ENCODE results near the gene CHMP2A.
A peak's percentile ranks its signal among the peaks of the same experiment; 100 is the strongest.

Gene CHMP2A

DNA sequence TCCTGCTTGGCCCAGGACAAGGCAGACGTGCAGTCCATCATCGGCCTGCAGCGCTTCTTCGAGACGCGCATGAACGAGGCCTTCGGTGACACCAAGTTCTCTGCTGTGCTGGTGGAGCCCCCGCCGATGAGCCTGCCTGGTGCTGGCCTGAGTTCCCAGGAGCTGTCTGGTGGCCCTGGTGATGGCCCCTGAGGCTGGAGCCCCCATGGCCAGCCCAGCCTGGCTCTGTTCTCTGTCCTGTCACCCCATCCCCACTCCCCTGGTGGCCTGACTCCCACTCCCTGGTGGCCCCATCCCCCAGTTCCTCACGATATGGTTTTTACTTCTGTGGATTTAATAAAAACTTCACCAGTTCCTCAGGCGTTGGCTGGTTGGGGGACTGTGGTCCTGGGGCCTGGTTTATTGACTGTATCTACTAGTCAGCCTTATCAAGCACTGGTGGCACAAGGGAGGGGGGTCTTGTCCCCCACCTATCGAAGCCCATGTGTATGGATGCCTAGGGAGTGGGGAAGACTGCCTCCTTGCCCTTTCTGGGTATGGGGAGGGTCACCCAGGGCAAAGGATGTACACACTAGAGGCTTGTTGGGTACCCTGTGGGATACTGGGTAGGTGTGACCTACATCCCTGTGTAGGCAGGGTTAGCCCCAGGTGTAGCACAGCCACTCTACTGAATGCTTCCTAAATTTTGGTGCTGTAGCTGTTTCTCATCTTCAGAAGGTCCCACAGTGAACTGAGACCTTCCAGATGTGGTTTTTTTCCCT, 4.4 kb downstream of the CHMP2A start:
- H3K4me3 ChIP-seq (ENCODE audit: low read length): no peak overlapping the region
- H3K9me3 ChIP-seq (ENCODE audit: control insufficient read depth, low read length): no peaks in the 10 kb centered on the region
- no peak for DNase-seq (ENCODE audit: low read depth)
- peaks cover 62% of the 10 kb centered on the region for H3K36me3 ChIP-seq (ENCODE audit: control insufficient read depth, insufficient read depth, low read length, severe bottlenecking)
- H3K9ac ChIP-seq (ENCODE audit: low read length): no peak overlapping the region
- H3K4me1 ChIP-seq (ENCODE audit: control insufficient read depth, insufficient read depth, low read length): peaks cover 34% of the 10 kb centered on the region
- H3K27me3 ChIP-seq (replicated peaks; ENCODE audit: control insufficient read depth, insufficient read depth, low read length): no peaks in the 10 kb centered on the region

DNA sequence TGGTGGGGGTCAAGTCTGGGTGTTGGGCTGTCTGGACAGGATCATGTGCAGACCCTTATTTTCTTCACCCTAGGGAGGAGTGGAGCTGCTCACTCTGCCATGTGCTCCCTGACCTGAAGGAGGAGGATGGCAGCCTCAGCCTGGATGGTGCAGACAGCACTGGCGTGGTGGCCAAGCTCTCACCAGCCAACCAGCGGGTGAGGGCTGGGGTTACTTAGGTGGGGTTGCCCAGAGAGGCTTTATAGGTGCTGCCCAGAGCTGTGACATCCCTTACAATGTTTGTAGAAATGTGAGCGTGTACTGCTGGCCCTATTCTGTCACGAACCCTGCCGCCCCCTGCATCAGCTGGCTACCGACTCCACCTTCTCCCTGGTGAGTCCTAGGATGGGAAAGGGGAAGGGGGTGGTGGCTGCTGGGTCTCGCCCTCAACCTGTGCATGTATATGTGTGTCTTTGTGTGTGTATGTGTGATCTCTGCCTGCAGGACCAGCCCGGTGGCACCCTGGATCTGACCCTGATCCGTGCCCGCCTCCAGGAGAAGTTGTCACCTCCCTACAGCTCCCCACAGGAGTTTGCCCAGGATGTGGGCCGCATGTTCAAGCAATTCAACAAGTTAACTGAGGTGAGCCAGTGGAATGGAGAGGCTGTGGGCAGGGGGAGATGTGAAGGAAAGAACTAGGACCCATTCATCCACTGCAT, 5.1 kb downstream of the CHMP2A start:
- DNase-seq (ENCODE audit: low read depth): no peak
- Histone ChIP-seq H3K4me1 (ENCODE audit: control insufficient read depth, insufficient read depth, low read length) (peaks cover 29% of the 10 kb centered on the region), H3K36me3 (ENCODE audit: control insufficient read depth, insufficient read depth, low read length, severe bottlenecking) (peaks cover 60% of the 10 kb centered on the region), H3K4me3 (ENCODE audit: low read length) (no peak overlapping the region), H3K9me3 (ENCODE audit: control insufficient read depth, low read length) (no peaks in the 10 kb centered on the region), H3K27me3 (replicated peaks; ENCODE audit: control insufficient read depth, insufficient read depth, low read length) (no peaks in the 10 kb centered on the region), H3K9ac (ENCODE audit: low read length) (no peak overlapping the region)

DNA sequence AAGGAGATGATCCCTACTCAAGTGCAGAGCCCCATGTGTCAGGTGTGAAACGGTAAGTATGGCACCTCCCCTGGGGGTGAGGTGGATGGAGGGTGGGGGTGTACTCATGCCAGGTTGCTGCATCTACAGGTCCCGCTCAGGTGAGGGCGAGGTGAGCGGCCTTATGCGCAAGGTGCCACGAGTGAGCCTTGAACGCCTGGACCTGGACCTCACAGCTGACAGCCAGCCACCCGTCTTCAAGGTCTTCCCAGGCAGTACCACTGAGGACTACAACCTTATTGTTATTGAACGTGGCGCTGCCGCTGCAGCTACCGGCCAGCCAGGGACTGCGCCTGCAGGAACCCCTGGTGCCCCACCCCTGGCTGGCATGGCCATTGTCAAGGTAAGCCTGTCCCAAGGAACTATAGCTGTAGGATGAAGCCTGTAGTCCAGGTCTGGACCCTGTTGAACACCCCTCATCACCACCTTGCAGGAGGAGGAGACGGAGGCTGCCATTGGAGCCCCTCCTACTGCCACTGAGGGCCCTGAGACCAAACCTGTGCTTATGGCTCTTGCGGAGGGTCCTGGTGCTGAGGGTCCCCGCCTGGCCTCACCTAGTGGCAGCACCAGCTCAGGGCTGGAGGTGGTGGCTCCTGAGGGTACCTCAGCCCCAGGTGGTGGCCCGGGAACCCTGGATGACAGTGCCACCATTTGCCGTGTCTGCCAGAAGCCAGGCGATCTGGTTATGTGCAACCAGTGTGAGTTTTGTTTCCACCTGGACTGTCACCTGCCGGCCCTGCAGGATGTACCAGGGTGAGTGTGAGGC, 5.8 kb downstream of the CHMP2A start:
- no peak for DNase-seq (ENCODE audit: low read depth)
- Histone ChIP-seq H3K4me3 (ENCODE audit: low read length) (no peak overlapping the region), H3K9ac (ENCODE audit: low read length) (no peak overlapping the region), H3K27me3 (replicated peaks; ENCODE audit: control insufficient read depth, insufficient read depth, low read length) (no peaks in the 10 kb centered on the region), H3K36me3 (ENCODE audit: control insufficient read depth, insufficient read depth, low read length, severe bottlenecking) (peaks cover 60% of the 10 kb centered on the region), H3K9me3 (ENCODE audit: control insufficient read depth, low read length) (no peaks in the 10 kb centered on the region), H3K4me1 (ENCODE audit: control insufficient read depth, insufficient read depth, low read length) (peaks cover 25% of the 10 kb centered on the region)

DNA sequence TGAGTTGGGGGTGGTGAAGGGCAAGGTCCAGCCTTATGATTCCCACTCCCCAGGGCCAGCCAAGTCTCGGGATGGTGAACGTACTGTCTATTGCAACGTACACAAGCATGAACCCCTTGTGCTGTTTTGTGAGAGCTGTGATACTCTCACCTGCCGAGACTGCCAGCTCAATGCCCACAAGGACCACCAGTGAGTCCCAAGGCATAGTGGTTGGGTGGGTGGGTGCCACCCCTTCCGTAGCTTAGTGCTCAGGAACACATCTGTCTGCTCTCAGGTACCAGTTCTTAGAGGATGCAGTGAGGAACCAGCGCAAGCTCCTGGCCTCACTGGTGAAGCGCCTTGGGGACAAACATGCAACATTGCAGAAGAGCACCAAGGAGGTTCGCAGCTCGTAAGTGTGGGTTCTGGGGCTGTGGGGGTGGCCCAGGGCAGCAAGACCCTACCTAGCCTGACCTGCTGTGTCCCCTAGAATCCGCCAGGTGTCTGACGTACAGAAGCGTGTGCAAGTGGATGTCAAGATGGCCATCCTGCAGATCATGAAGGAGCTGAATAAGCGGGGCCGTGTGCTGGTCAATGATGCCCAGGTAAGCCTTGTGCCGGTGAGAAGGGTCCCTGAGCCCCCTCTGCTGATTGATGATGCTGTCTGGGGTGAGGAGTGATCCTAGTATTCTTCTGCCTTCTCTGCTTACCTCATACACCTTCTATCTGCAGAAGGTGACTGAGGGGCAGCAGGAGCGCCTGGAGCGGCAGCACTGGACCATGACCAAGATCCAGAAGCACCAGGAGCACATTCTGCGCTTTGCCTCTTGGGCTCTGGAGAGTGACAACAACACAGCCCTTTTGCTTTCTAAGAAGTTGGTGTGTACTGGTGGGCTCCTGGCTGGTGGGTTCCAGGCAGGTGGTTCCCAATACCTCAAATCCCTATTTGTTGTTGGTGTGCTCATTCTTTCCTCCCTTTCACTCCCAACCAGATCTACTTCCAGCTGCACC, 7.3 kb downstream of the CHMP2A start:
- Histone ChIP-seq H3K9ac (ENCODE audit: low read length) (no peak overlapping the region), H3K27me3 (replicated peaks; ENCODE audit: control insufficient read depth, insufficient read depth, low read length) (no peaks in the 10 kb centered on the region), H3K4me3 (ENCODE audit: low read length) (no peak overlapping the region), H3K4me1 (ENCODE audit: control insufficient read depth, insufficient read depth, low read length) (peaks cover 17% of the 10 kb centered on the region), H3K36me3 (ENCODE audit: control insufficient read depth, insufficient read depth, low read length, severe bottlenecking) (peaks cover 56% of the 10 kb centered on the region), H3K9me3 (ENCODE audit: control insufficient read depth, low read length) (no peaks in the 10 kb centered on the region)
- no peak for DNase-seq (ENCODE audit: low read depth)

DNA sequence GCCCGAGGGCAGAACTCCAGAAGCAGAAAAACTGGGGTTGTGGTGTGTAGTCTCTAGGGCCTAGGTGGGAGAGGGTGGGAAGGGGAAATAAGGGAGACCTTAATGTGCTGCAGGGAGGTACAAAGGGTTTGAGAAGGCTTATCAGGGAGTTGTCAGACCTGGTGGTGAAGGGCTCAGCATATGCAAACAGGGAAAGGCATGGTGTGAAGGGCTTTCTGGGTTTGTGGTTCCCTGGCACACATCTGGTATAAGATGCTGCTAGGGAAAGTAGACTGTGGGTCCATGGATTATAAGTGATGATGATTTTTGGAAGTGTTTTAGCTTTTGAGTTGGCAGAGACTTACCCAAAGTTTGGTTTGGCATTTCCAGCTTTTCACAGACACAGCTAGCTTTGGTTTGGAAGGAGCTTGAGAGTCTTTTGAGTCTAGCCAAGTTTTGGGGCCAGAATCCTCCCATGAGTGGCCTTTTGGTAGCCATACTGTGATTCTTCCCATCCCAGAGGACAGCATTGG, 8.8 kb downstream of the CHMP2A start:
- H3K27me3 ChIP-seq (replicated peaks; ENCODE audit: control insufficient read depth, insufficient read depth, low read length): no peaks in the 10 kb centered on the region
- peak overlapping the region; percentile 95 for H3K9ac ChIP-seq (ENCODE audit: low read length)
- H3K9me3 ChIP-seq (ENCODE audit: control insufficient read depth, low read length): no peaks in the 10 kb centered on the region
- H3K4me1 ChIP-seq (ENCODE audit: control insufficient read depth, insufficient read depth, low read length): peaks cover 17% of the 10 kb centered on the region
- no peak for DNase-seq (ENCODE audit: low read depth)
- H3K36me3 ChIP-seq (ENCODE audit: control insufficient read depth, insufficient read depth, low read length, severe bottlenecking): peaks cover 41% of the 10 kb centered on the region
- peak overlapping the region; percentile 95 for H3K4me3 ChIP-seq (ENCODE audit: low read length)

DNA sequence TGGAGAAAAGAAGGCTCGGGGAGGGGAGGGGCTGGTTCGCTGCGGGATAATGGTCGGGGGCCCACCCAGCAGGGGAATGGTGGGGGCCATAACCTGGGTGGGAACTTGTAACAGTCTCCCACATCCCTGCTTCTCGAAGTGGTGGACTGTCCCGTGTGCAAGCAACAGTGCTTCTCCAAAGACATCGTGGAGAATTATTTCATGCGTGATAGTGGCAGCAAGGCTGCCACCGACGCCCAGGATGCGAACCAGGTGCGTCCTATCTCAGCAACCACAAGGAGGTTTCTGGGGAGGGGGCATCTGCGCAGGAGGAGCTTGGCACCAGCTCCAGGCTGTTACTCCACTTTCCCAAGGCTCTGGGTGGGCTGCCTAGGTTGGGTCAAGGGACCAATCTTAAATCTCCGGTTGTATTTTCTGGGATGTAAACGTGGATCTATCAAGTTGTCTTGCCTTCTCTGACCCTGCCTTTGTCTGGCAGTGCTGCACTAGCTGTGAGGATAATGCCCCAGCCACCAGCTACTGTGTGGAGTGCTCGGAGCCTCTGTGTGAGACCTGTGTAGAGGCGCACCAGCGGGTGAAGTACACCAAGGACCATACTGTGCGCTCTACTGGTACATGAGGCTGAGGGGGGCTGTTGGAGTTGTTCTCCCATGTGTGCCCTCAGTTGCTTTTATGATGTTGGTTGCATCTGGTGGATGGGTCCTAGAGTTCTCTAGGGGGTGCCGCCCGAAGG, 9.5 kb downstream of the CHMP2A start:
- Histone ChIP-seq H3K36me3 (ENCODE audit: control insufficient read depth, insufficient read depth, low read length, severe bottlenecking) (peaks cover 34% of the 10 kb centered on the region), H3K4me3 (ENCODE audit: low read length) (peak overlapping the region; percentile 95), H3K27me3 (replicated peaks; ENCODE audit: control insufficient read depth, insufficient read depth, low read length) (peaks cover under 1% of the 10 kb centered on the region), H3K4me1 (ENCODE audit: control insufficient read depth, insufficient read depth, low read length) (peaks cover 17% of the 10 kb centered on the region), H3K9me3 (ENCODE audit: control insufficient read depth, low read length) (no peaks in the 10 kb centered on the region), H3K9ac (ENCODE audit: low read length) (peak overlapping the region; percentile 95)
- DNase-seq (ENCODE audit: low read depth): peak; percentile 30

DNA sequence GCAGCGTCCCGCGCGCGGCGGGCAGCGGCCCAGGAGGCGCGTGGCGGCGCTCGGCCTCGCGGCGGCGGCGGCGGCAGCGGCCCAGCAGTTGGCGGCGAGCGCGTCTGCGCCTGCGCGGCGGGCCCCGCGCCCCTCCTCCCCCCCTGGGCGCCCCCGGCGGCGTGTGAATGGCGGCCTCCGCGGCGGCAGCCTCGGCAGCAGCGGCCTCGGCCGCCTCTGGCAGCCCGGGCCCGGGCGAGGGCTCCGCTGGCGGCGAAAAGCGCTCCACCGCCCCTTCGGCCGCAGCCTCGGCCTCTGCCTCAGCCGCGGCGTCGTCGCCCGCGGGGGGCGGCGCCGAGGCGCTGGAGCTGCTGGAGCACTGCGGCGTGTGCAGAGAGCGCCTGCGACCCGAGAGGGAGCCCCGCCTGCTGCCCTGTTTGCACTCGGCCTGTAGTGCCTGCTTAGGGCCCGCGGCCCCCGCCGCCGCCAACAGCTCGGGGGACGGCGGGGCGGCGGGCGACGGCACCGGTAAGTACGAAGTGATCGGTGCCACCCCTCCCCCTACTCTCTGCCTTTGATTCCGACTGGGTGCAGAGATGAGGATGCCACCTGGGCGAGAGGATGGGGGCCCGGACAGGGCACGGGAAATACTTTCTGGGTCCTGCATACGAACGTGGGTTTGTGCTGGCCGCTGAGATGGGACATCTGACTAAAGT, 10.2 kb downstream of the CHMP2A start:
- Histone ChIP-seq H3K27me3 (replicated peaks; ENCODE audit: control insufficient read depth, insufficient read depth, low read length) (peaks cover 4% of the 10 kb centered on the region), H3K36me3 (ENCODE audit: control insufficient read depth, insufficient read depth, low read length, severe bottlenecking) (peaks cover 27% of the 10 kb centered on the region), H3K9ac (ENCODE audit: low read length) (peak overlapping the region; percentile 95), H3K9me3 (ENCODE audit: control insufficient read depth, low read length) (no peaks in the 10 kb centered on the region), H3K4me3 (ENCODE audit: low read length) (peak overlapping the region; percentile 95), H3K4me1 (ENCODE audit: control insufficient read depth, insufficient read depth, low read length) (peaks cover 17% of the 10 kb centered on the region)
- DNase-seq (ENCODE audit: low read depth): peak; percentile 81

DNA sequence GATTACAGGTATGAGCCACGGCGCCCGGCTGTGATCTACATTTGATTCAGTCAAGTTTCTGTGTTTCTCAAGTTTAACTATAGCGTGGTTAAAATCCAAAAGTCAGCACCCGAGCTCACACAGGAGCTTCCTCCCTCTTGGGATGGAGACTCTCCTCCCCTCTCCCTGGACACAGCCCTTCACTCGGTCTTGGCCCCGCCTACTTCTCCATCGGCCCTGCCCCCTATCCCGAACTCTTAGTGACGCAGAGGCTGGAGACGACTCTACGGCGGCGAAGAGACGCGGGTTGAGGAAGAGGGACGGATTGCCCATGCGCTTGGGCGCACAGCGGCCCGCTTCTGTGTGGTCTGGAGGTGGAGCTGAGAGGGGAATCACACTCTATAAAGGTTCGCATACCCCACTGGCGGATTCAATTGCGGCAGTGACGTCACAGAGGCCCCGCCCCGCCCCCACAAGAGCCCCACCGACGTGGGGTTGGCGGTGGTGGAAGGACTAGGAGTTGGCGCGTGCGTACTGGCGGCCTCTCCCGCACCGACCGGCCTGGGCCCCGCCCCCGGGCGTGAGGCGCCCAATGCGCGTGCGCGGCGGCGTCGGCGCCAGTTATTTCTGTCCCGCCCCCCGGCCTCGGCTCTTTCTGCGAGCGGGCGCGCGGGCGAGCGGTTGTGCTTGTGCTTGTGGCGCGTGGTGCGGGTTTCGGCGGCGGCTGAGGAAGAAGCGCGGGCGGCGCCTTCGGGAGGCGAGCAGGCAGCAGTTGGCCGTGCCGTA, 10.9 kb downstream of the CHMP2A start, which contains the start of gene TRIM28:
TRIM28 (plus strand) TSS at position 239 of the 765 bp plus-strand sequence. CDS start 694 bp downstream, outside the sequence.
- H3K9ac ChIP-seq (ENCODE audit: low read length): peak within 1 kb of the TSS; percentile 95
- peaks cover 20% of the 10 kb centered on the region for H3K36me3 ChIP-seq (ENCODE audit: control insufficient read depth, insufficient read depth, low read length, severe bottlenecking)
- H3K27me3 ChIP-seq (replicated peaks; ENCODE audit: control insufficient read depth, insufficient read depth, low read length): peaks cover 4% of the 10 kb centered on the region
- H3K4me1 ChIP-seq (ENCODE audit: control insufficient read depth, insufficient read depth, low read length): peaks cover 17% of the 10 kb centered on the region
- H3K4me3 ChIP-seq (ENCODE audit: low read length): peak within 1 kb of the TSS; percentile 95
- H3K9me3 ChIP-seq (ENCODE audit: control insufficient read depth, low read length): no peaks in the 10 kb centered on the region
- peak; percentile 99 for DNase-seq (ENCODE audit: low read depth)

Measured in adipocyte (in vitro differentiated cells).